ACHN (cell line): ENCODE data around the gene KNOP1.

ENCODE experiments used
- DNase-seq: peaks from one replicate; pipeline ENCODE4 v3.0.0-alpha.2; 2015
- in situ Hi-C: cut with HindIII; loops from 2 replicates; pipeline ENCODE4 v1.10.0; 2017; ENCODE audit warnings: low sequenced_read_pairs, low pct_ligation_motif_present, low pct_unique_long_range_greater_than_20kb

Gene KNOP1

DNA sequence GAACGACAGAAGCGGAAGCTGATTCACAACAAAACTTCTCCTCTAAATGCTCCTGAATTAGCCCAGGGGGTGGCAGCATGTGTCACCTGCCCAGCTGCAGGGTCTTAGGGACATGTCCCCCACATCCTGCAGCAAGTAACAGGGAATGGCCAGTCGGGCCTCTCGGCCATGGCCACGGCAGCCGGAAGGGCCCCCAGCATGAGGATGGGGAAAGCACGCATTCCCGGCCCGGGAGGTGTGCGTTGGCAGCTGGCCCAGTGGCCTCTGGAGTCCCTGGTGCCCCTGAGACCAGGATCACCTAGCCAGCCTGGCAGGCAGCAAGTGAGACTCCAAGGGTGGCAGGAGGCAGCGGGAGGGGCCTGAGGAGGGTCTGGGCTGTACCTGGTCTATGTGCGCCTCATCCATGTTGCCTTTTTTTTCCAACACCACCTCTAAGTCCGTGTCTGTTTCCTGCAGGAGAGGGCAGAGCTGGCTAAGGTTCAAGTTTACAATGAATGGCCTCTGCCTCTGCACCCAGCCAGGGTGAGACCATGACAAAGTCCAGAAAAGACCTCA, 7.0 kb downstream of the KNOP1 start:
- in situ Hi-C loops, result no loop called here

DNA sequence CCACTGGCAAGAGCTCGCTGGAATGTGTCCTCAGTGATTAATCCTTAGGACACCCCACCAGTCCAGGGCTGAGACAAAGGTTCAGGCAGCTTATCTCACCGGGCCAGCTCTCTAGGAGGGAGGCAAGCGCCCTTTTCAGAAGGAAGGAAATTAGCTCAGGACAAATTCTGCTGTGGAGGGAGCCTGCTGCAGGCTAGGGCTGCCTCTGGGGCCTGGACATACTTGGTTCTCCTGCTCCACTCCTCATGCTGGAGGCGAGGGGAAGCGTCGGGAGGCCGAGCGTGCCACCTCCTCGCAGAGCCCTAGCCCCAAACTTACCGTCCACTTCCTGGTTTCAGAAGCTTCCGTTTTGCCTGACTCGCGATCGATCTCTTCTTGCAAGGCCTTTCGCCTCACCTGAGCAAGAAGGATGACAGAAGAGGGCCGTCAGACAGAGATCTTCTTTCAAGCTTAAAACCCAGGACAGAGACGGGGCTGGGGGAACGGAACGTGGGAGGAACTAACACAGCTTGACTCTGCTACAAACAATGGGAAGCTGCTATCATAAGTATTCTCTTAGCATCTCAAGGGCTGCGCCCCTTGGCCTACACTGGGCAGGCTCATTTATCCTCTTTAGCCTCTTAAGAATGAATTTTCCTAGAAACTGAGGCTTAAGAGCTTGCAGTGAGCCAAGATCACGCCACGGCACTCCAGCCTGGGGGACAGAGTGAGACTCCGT, 7.7 kb downstream of the KNOP1 start:
- in situ Hi-C loops, result no loop called here
- no peak for DNase-seq

More for the DNA sequence above, 7.0 kb downstream of the KNOP1 start:
- no peak for DNase-seq

DNA sequence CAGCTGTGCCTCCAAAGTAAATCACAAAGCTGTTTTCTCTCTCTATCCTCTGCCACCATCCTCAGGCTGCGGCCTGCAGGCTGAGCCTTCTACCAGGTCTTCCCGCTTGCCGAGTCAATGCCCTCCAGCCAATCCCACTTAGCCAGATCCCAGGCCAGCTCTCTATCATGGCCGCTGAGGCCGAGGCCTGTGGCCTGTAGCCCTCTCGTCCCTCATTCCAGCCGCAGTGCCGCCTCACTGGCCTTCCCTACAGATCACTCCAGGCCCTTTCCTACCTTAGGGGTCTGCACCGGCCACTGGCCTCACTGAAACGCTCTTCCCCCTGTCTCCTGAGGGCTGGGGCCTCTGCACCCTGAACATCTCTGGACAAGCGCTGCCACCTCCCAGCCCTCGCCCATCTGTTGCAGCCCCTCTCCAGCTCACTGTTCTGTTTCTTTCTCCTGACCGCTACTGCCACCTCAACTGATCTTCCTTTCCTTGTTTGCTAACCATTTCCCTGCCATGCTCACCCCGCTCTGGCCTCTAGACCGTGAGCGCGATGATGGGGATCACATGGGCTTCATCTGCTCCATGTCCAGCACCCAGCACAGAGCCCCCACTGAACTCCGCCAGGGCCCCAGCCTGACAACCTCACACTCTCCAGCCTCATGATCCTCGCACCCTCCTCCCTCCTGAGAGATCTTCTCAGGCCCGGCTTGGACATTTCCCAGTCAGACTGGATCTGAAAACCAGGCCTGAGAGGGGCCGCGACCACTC, 8.5 kb downstream of the KNOP1 start:
- no peak for DNase-seq
- in situ Hi-C loops, result no loop called here

DNA sequence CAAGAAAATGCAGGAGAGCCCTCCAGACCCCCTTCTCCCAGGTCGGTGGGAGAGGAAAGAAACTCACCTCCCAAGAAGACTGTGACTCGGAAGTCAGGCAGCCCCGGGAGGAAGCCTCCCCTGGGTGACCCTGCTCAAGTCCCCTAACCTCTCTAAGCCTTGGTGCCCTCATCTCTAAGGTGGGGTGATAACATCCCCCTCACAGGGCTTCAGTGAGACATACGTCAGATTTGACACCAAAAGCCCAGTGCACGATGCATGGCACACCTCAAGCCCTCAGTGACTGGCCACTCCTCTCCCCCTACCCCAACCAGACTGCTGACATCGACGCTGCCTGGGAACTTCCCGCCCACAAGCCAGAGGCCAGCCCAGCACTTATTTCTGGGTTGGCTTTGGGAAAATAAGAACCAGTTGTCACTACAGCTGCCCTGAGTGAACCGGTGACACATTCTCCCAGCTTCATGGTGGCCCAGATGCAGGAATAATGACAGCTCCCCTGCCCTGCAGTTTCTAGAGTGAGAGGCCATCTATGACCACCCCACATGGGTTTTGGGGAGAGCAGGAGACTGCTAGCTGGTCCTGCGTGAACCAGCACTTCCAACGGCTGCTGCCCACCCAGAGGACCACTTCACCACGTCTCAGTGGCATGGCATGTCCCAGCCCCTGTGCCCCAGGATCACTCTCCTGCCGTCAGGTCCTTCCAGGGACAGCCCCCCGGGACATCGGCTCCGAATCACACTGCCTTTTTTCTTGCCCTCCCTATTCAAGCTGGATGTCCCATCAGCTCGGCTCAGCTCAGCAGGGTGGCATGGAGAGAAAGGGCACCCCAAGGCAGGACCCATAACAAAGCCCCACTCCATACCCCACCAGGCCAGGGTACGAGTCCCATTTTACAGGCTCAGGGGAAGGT, 9.5 kb downstream of the KNOP1 start:
- no peak for DNase-seq
- in situ Hi-C loops, result no loop called here

DNA sequence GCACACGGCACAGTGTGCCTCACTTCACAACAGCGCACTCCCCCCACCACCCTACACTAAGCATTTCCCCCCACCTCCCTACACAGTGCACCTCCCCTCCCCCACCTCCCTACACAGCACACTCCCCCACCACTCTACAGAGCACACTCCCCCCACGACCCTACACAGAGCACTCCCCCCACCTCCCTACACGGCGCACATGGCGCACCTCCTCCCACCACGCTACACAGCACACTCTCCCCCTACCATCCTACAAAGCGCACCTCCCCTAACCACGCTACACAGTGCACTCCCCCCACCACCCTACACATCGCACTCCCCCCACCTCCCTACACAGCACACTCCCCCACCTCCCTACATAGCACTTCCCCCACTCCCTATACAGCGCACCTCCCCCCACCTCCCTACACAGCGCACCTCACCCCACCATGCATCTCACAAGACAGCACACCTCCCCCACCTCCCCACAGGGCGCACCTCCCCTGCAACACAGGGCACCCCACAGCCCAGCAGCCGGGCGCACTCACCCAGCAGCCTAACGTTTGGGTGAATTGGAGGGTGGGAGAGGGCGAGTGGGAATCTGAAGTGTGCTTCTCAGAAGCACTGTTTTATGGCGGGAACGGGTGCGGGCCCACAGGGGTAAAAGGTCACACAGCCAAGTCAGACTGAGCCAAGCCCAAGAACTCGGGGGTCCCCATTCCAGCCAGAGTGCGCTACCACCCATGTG, 10.3 kb downstream of the KNOP1 start:
- no peak for DNase-seq
- in situ Hi-C loops, result no loop called here

DNA sequence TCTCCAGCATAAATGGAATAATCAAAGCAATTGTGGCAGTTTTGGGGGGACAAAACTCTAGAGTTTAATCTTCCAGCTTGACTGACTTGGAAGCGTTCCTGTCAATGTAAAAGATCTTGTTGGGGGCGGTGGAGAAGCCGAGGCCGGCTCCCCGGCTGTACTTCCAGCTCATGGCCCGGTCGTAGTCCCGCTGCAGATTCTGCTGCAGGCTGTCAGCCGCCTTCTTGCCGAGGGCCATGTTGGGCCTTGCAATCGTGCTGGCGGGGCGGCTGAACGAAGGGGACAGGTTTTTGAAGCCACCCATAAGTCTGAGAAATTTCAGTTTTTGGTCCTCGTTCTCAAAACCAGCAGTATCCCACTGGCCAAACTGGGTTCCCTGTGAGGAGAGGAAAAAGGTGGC, 11.2 kb downstream of the KNOP1 start:
- in situ Hi-C loops, result no loop called here
- no peak for DNase-seq

DNA sequence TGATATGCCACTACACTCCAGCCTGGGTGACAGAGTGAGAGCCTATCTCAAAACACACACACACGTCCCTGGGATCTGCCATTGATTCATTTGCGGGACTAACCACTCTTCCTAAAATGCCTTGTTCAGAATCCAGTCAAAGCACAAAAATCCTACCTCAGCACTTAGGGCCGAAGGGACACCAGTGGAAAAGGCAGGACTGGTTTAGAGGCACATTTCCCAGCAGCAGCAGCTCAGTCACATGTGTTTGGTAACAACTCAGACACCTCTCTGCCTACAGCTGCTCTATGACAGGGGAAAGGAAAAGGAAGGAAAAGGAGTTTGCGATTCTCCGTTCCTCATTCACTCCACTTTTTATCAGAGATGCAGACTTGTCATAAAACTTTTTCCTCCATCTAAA, 12.2 kb downstream of the KNOP1 start:
- DNase-seq, result no peak
- in situ Hi-C loops, result no loop called here

DNA sequence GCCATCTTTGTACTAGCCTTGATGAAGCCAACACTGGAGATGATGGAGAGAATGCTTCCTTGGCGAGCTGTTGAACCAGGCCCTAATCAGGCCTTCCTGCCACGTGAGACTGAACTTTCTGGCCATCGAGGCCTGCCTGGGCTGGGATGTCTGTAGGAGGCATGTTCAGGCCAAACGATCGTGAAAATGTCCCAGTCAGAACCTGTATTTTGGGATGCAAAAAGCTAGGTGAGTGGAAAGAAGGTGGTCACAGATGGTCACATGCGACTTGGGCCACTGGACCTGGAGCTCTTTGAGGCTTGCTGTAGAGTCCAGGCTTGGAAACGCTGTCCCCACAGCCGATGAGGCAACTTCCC, 12.9 kb downstream of the KNOP1 start:
- in situ Hi-C loops, result no loop called here
- no peak for DNase-seq

DNA sequence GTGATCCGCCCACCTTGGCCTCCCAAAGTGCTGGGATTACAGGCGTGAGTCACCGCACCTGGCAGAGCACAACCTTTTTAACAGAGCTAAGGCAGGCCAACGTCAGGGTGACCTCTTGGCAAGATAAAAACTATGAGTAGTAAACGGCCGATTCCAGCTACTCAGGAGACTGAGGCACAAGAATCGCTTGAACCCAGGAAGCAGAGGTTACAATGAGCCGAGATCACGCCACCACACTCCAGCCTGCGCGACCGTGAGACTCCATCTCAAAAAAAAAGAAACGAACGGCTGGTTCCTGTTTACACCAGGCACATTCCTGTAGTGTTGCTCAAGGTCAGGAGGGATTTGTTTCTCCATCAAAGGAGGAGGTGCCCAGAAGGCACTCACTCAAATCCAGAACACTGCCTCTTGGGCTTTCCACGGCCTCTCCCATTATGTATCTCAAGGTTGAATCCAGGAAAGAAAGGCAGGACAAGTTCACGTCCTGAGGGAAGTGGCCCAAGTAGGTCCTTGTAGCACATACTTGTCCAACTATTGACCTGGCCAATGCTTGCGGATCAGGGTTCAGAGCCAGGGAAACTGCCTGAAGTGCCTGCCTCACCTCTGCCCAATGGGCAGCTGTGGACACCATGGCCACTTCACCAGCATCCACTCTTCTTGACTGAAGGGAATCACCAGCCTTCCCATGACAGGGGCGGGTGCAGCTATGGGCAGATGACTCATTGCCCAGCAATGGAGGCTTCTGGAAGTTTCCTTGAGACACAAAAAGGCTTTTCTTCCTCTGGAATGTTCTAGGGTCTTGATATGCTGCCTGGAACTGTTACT, 13.5 kb downstream of the KNOP1 start:
- DNase-seq, result peak; percentile 33
- in situ Hi-C loops, result no loop called here

DNA sequence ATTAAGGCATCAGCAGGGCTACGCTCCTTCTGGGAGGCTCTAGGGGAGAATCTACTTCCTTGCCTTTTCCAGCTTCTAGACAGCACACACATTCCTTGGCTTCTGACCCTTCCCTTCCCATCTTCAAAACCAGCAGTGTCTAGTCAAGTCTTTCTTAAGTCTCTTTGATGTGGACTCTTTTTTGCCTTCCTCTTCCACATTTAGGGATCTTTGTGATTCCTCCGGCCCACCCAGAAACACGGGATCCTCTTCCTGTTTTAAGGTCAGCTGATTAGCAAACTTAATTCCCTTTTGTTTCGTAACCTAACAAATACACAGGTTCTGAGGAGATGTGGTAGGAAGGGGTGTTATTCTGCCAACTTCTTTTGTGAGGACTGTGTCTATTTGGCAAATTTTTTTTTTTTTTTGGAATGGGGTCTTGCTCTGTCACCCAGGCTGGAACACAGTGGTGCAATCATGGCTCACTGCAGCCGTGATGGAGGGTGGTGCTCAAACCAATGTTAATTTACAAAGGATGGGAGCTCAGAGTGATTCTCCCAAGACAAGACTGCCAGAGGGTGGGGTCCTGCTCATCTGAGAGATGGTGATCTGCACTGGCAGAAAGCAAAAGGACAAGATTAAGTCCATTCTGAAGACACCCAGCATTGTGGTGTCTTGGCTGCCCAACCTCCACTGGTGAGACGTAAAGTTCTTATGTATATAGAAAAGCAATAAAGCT, 14.7 kb downstream of the KNOP1 start:
- DNase-seq, result no peak
- in situ Hi-C loops, result no loop called here

DNA sequence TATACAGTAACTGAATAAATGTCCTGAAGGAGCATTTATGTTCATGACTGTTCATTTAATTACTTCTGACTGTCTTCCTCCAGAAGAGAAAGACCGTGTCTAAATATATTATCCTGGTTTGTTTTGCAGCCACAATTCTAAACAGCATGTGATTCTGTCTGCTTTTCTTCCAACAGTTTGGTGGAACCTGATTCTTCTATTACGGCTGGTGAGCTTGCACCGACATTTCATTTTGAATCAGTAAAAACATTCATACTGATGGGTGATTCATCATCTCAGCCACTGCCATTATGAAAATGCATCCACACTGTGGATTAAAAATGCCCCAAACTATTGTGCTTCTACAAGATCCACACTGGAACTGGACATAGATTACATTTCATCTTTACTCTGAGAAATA, 16.9 kb downstream of the KNOP1 start:
- no peak for DNase-seq
- in situ Hi-C loops, result no loop called here

DNA sequence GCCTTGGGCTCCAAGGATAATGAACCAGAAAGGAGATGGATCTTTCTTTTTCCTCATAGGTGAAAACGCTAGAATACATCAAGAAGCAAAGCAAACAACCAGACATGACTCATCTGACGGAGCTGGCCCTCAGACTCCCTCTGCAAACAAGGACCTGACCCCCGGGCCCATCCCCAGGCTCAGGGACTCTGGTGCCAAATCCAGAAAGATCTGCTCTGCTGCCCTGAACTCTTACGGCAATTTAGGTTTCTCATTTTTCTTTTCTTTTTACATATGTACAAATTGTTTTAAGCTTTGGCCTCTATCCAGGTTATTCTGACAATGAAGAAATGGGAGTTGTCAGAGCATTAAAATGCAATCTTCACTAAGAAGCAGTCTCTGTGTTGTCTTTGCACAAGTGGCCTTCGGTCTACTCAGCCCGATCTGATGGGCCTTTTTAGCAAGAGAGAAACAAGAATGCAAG, 17.7 kb downstream of the KNOP1 start:
- in situ Hi-C loops, result no loop called here
- DNase-seq, result peak; percentile 71

DNA sequence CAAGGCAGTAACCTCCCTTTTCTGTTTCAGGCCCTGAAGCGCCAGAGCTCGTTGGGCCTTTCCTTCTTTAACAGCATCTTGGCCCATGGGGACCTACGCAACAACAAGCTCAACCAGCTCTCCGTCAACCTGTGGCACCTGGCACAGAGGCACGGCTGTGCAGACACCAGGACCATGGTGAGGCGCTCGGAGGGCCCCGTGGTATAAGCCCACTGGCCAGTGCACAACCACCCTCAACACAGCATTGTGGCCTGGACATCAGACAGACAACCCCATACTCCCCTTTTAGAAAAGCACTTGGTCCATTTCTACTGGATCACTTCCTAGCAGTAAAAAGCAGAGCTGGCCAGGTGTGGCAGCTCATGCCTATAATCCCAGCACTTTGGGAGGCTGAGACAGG, 18.6 kb downstream of the KNOP1 start:
- no peak for DNase-seq
- in situ Hi-C loops, result no loop called here

DNA sequence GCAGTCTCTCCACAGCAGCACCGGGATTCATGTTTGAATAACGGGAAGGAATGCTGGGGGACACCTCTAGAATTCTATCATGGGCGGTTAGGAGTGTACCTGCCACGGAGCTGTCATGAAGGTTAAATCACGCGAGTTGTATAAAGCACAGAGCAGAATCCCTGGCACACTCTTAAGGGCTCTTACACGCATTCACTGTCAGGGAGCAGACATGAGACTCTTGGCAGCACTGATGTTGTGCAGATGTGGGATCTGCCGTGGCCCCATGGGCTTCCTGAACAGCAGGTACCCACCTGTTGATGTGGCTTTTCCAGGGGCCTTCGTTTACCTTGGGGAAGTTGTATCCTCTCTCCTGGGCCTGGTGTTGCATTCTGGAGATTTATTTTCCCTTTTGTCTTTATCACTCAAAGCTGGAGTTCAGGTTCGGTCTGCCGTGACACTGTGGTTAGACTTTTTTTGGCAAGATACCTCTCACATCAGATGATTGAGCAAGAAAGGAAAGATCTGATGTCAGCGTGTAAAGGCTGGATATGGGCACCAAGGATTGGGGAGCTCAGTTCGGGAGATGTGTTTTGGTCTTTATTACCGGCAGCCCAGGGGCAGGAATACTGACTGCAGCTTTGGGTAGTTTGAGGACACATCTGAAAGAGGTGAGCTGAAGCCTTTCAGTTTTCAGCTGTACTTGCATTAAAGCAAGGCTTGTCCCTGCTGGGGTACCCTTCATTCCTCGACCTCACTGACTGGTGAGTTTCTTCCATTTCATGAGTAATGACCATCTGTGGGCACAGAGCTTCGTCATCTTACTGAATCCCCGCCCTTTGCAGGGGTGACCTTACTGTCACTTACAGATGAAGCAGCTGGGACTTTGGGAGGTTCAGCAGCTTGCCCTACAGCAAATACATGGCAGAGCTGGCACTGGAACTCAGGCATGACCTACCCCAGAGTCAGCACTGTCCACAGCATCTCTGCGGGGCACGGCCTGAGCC, 19.3 kb downstream of the KNOP1 start:
- peak; percentile 66 for DNase-seq
- in situ Hi-C loops, result no loop called here

DNA sequence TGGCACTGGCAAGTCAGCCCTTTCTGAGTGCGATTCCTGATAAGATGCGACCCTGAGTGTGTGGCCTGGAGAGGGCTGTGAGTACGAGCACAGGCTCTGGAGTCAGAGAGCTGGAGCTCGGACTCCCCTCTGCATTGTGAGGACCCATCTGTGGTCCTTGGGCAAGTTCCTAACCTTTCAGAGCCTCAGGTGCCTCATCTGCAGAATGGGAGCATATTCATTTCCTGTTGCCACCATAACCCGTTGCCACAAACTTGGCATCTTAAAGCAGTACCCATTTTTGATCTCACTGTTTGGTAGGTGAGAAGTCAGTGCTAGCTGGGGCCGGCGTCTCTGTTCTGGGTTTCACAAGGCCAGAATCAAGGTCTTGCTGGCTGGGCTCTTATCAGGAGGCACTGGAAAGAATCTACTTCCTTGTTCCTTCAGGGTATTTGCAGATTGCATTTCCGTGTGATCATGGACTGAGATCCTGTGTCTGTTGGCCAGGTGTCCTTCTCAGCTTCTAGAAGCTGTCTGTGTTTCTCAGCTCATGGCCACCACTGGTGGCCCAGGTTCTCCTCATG, 20.2 kb downstream of the KNOP1 start:
- in situ Hi-C loops, result no loop called here
- no peak for DNase-seq

DNA sequence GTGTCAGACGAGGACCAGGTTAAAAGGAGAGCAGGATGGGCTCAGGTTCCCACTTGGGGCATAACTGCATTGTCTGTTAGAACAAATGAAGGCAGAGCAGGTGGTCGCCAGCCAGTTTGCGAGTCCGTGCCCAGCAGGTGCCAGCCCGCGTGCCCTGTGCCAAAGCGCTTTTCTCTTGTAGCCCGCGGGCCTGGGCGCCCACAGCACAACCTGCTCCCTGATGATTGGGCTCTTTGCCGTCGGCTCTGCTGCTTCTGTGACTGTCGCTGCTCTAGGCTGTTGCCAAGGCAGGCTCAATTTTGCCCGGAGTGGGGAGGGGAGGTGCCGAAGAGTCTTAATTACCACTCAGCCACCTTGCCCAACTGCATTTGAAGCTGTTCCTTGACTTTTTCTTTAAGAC, 21.1 kb downstream of the KNOP1 start:
- DNase-seq, result no peak

More for the DNA sequence above, 21.1 kb downstream of the KNOP1 start:
- in situ Hi-C loops, result no loop called here
